Adrenal gland (tissue), 12 donors: ENCODE results near the gene GIGYF1. TPM values are rescaled to one million over a fixed set of nuclear protein-coding genes. Genes with fewer than 3 reads are reported as not detected.

Experiments
- DNase-seq, 7 donors: peaks; one replicate each; pipeline ENCODE4 v3.0.0-alpha.2; 2019 to 2020
- H3K27ac ChIP-seq, 5 donors: fragments of 200-600 bp; sonication (generic) in 4 of 5; 1 replicate in 3 of 5; 2 replicates in 2 of 5; pipeline versions ENCODE4 v1.5.1 to v1.8.0; 2016 to 2020; ENCODE audit warnings: mild to moderate bottlenecking in 1 of 5
- H3K27me3 ChIP-seq: fragments of 200-600 bp; 2 replicates; pipeline ENCODE4 v1.8.0; 2021
- H3K36me3 ChIP-seq, 2 donors: fragments of 200-600 bp; replicated peaks in 1 of 2; 1 replicate in 1 of 2; 2 replicates in 1 of 2; pipeline versions ENCODE4 v1.5.1 to v1.8.0; 2018 to 2022
- H3K4me1 ChIP-seq, 2 donors: fragments of 200-600 bp; replicated peaks in 1 of 2; 1 replicate in 1 of 2; 2 replicates in 1 of 2; pipeline versions ENCODE4 v1.5.1 to v1.8.0; 2018 to 2021
- H3K4me3 ChIP-seq, 4 donors: fragments of 200-600 bp; sonication (generic) in 3 of 4; one replicate each; pipeline ENCODE4 v1.5.1; 2016 to 2018
- H3K9me3 ChIP-seq, 3 donors: fragments of 200-600 bp; sonication (generic) in 1 of 3; replicated peaks in 1 of 3; 1 replicate in 2 of 3; 2 replicates in 1 of 3; pipeline versions ENCODE4 v1.5.1 to v1.8.0; 2016 to 2021
- CTCF ChIP-seq, 6 experiments: fragments of 450-650 bp in 4 of 6; fragments of 200-600 bp in 2 of 6; sonication (generic) in 1 of 6; IDR thresholded peaks; 1 replicate in 5 of 6; 2 replicates in 1 of 6; pipeline versions ENCODE4 v1.5.1 to v1.8.0; 2016 to 2021; ENCODE audit warnings: antibody characterized with exemption in 6 of 6, mild to moderate bottlenecking in 2 of 6, moderate library complexity in 1 of 6
- POLR2A ChIP-seq, 2 donors: fragments of 450-650 bp; IDR thresholded peaks; one replicate each; pipeline ENCODE4 v1.6.1; 2017; ENCODE audit warnings: antibody characterized with exemption in 2 of 2, mild to moderate bottlenecking in 2 of 2, moderate library complexity in 1 of 2
- WGBS, 4 donors: extraction: QIAGEN DNeasy Blood & Tissue Kit in 2 of 4; methylation state at CpG; one replicate each; pipeline versions ENCODE4 v1.1.5 to v1.1.7; 2013 to 2017; 5-methylcytosine and 5-hydroxymethylcytosine counted together
- intact Hi-C, 2 donors: fragments of 100-400 bp; cut with DNase I; formaldehyde crosslinking; loops; one replicate each; pipeline versions ENCODE4 v1.14.1 to v1.15.0; 2022 to 2023
- polyA plus RNA-seq, 3 donors: library from polyadenylated mRNA; stranded (reverse); fragments of 200-250 nt in 2 of 3; fragments of 350-450 nt in 1 of 3; fragmentation: Illumina TruSeq in 1 of 3; extraction: RNeasy Lipid Tissue Mini Kit (QIAGEN cat#74804) in 1 of 3; gene quantifications; one replicate each; pipeline ENCODE4 v1.2.3, GENCODE V29; 2013 to 2014
- total RNA-seq, 9 donors: library from RNA; depleted of rRNA in 4 of 9; stranded (reverse); fragments of >200 nt in 4 of 9; fragments of 120-200 nt in 1 of 9; fragmentation: NEBNext Ultra II Directional in 1 of 9; extraction: Animal tissue kit (Norgen Biotek cat#: 25700) in 1 of 9; gene quantifications; one replicate each; pipeline versions ENCODE4 v1.1.0 to v1.2.4, GENCODE V29; 2013 to 2023
- donor health status: healthy with polysubstance abuse.
- donor health status: Bipolar disorder and iron deficiency.
- donor health status: DM: yes; HTN: yes; CAD: no.
- donor health status: DM: no; HTN: no; CAD: no.
- donor health status: DM: no; HTN: no; CAD: no.
- donor health status: DM: yes; HTN: yes; CAD: no.

GIGYF1 gene
- total and polyA plus RNA-seq, 12 donors, result 5.4 to 167 (median 25.9) TPM

GRCh38 chr7:100711369-100711768 is 17.3 kb upstream of the GIGYF1 start:
- Histone ChIP-seq H3K4me1 (peaks cover 7 to 11% of the 10 kb centered on the region in 2 donors), H3K4me3 (no peak overlapping the region), H3K27ac (no peak overlapping the region), H3K36me3 (no peaks in the 10 kb centered on the region), H3K27me3 (no peaks in the 10 kb centered on the region), H3K9me3 (no peaks in the 10 kb centered on the region)
- intact Hi-C loops, result no loop called here
- 67 to 90% (median 76%) methylated on average over 11 of the region's 11 CpGs; no CpG with 5 or more reads in 1 of the 4 donors for WGBS, 4 donors
- TF ChIP-seq POLR2A (IDR thresholded peaks at IDR 0.05) (no peak), CTCF (IDR thresholded peaks at IDR 0.05) (no peak)
- no peak for DNase-seq

DNA sequence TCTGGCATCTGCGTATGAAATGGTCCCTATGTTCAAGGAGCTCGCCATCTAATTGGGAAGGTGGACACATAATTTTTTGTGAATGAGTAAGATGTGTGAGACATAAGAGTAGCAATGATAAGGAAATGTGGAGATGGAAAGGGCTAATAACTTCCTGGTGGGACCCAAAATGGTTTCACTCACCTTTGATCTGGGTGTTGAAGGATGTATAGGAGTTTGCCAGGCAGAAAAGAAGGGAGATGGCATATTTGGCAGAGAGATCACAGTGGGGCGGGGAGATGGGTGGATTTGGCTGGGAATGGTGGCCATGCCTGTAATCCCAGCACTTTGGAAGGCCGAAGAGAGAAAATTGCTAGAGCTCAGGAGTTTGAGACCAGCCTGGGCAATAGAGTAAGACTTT is 16.4 kb upstream of the GIGYF1 start:
- WGBS, 4 donors, result 68 to 94% (median 79%) methylated on average over 4 of the region's 4 CpGs
- Histone ChIP-seq H3K27ac (no peak overlapping the region), H3K4me3 (no peak overlapping the region), H3K9me3 (no peaks in the 10 kb centered on the region), H3K36me3 (no peaks in the 10 kb centered on the region), H3K4me1 (peaks cover 9 to 11% of the 10 kb centered on the region in 2 donors), H3K27me3 (no peaks in the 10 kb centered on the region)
- intact Hi-C loops, result no loop called here
- no peak for TF ChIP-seq CTCF (IDR thresholded peaks at IDR 0.05)
- TF ChIP-seq POLR2A (IDR thresholded peaks at IDR 0.05), result no peak
- DNase-seq, result no peak

- no peak for DNase-seq
- Histone ChIP-seq H3K4me1 (peaks cover 15 to 16% of the 10 kb centered on the region in 2 donors), H3K36me3 (no peaks in the 10 kb centered on the region), H3K9me3 (no peaks in the 10 kb centered on the region), H3K27me3 (no peaks in the 10 kb centered on the region), H3K4me3 (no peak overlapping the region), H3K27ac (no peak overlapping the region)
- no peak for TF ChIP-seq POLR2A (IDR thresholded peaks at IDR 0.05)
- WGBS, 4 donors, result 53 to 68% (median 61%) methylated on average over 6 of the region's 6 CpGs
- intact Hi-C loops, result loop anchor here in 1 of 2 donors (5.0 kb wide), 1 partner anchor 149 kb away; no protein-coding TSS in a partner anchor
Measured at GRCh38 chr7:100708395-100708794, 14.3 kb upstream of the GIGYF1 start.

DNA sequence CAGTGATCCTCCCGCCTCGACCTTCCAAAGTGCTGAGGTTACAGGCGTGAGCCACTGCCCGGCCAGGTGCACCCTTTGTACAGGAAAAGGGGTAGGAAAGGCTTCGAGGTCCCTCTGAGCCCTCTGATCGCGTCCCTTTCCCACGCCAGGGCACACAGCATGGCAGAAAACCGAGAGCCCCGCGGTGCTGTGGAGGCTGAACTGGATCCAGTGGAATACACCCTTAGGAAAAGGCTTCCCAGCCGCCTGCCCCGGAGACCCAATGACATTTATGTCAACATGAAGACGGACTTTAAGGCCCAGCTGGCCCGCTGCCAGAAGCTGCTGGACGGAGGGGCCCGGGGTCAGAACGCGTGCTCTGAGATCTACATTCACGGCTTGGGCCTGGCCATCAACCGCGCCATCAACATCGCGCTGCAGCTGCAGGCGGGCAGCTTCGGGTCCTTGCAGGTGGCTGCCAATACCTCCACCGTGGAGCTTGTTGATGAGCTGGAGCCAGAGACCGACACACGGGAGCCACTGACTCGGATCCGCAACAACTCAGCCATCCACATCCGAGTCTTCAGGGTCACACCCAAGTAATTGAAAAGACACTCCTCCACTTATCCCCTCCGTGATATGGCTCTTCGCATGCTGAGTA is 12.7 kb upstream of the GIGYF1 start:
- intact Hi-C loops, result loop anchor here in 1 of 2 donors (5.0 kb wide), 1 partner anchor 151 kb away; no protein-coding TSS in a partner anchor
- peak in 2 of 7 donors; percentile 53 to 64 for DNase-seq

More for the DNA sequence above, 12.7 kb upstream of the GIGYF1 start:
- 7 to 24% (median 19%) methylated on average over 3 to 34 of the region's 34 CpGs for WGBS, 4 donors
- Histone ChIP-seq H3K36me3 (no peaks in the 10 kb centered on the region), H3K4me1 (peaks cover 15 to 16% of the 10 kb centered on the region in 2 donors), H3K9me3 (no peaks in the 10 kb centered on the region), H3K27me3 (no peaks in the 10 kb centered on the region), H3K4me3 (peak overlapping the region in 3 of 4 donors; percentile 83 to 98 (median 85)), H3K27ac (peak overlapping the region in 3 of 5 donors; percentile 73 to 93 (median 93))
- TF ChIP-seq POLR2A (IDR thresholded peaks at IDR 0.05) (no peak), CTCF (IDR thresholded peaks at IDR 0.05) (no peak)
